Stimulated activated CD8-positive, alpha-beta memory T cell treated with anti-CD3 and anti-CD28 coated beads, Interleukin-15, amount 100 ng/mL, for 24 hours (primary cell): ENCODE results near the gene CDC45.

ENCODE experiments used
- DNase-seq: peaks from one replicate; pipeline ENCODE4 v3.0.0-alpha.2; 2020; ENCODE audit warnings: low read depth

The CDC45 gene

GRCh38 chr22:19516378-19517170, 36.9 kb downstream of the CDC45 start:
- DNase-seq = no peak

- DNase-seq = no peak
These were observed 37.4 kb downstream of the CDC45 start for GRCh38 chr22:19517171-19517500.

DNA sequence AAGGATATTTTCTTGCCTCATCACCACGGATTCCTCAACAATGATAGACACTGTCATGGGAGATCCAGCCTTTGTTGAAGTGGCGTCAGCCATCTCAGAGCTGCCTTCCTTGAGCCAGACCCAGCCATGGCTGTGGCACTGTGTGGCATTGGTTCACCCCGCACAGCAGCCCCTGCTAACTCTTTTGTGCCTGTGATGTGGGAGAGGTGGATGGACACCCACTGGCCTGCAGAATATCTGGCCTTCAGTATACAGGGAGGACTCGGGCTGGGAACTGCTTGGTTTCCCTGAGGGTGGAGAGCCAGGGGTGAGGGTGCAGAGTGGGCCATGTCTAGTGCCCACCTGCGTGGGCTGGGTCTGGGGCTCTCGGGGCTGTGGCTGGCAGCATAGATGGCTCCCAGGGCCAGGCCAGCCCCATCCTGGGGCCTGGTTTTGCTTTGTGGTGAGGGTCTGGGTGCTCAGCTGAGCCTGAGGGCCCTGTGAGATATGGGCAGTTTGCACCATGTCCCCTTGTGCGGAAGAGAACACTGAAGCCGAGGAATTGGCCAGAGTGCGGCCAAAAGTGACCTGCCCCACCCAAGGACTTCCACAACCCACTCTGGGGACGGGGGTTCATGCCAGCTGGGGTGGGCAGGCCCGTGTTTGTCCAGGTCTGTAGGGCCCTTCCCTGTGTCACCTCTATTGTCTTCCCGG, 38.3 kb downstream of the CDC45 start:
- no peak for DNase-seq

GRCh38 chr22:19518635-19519034, 38.9 kb downstream of the CDC45 start:
- no peak for DNase-seq

- no peak for DNase-seq
These were observed 39.6 kb downstream of the CDC45 start for GRCh38 chr22:19519041-19519926.

DNA sequence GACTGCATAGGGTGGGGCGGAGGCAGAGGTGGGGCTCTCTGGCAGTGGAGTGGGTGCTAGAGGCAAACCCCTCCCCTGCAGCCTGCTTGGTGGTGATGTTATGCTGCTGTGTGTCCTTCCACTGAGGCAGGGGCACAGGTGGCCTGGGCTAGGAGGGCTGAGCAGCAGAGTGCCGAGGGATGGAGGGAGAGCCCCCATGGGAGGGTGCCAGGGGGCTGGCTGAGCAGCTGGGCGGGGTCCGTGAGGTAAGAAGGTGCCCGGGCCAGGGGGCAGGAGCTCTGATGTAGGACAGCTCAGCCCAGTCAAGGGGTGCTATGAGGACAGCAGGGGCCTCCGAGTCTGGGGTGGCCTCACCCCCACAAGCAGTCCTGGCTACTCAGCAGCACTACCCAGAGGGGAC, 40.3 kb downstream of the CDC45 start:
- DNase-seq = no peak

- DNase-seq = no peak
These were observed 41.0 kb downstream of the CDC45 start for GRCh38 chr22:19520566-19521305.

GRCh38 chr22:19522190-19522880, 42.6 kb downstream of the CDC45 start:
- DNase-seq = no peak

GRCh38 chr22:19522881-19523239, 43.1 kb downstream of the CDC45 start:
- DNase-seq = no peak

DNA sequence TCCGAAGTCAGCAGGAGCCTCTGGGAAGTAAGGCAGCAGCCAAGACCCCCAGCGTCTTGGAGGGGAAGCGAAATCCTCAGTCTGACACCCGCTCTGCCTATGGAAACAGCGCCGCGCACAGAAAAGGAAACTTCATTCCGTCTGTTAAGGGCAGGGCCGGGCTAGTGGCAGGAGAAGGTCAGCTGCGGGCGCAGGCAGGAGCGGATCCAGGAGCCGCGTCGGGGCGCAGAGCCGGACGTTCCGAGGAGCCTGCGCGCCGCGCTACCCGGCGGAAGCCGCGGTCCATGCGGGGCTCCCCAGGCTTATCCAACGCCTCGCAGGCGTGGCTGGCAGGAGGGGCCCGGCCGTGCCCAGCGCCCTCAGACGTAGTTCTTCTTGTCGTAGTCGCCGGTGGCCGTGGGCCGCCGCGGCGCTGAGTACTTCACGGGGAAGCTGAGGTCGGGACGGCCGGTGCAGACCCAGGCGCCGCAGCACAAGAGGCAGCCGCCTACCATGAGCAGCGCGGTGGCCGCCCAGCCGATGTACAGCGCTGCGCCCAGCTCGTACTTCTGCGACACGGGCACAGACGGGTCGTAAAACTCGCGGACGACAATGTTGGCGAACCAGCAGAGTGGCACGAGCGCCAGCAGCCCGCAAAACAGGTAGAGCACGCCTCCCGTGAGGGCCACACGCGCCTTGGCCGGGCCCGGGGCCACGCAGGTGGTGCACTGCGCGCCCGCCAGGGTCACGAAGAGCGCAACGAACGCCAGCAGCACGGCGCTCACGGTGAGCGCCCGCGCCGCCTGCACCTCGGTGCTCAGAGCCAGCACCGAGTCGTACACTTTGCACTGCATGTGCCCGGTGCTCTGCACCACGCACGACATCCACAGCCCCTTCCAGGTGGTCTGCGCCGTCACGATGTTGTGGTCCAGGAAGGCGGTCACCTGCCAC, 43.8 kb downstream of the CDC45 start:
- no peak for DNase-seq

DNA sequence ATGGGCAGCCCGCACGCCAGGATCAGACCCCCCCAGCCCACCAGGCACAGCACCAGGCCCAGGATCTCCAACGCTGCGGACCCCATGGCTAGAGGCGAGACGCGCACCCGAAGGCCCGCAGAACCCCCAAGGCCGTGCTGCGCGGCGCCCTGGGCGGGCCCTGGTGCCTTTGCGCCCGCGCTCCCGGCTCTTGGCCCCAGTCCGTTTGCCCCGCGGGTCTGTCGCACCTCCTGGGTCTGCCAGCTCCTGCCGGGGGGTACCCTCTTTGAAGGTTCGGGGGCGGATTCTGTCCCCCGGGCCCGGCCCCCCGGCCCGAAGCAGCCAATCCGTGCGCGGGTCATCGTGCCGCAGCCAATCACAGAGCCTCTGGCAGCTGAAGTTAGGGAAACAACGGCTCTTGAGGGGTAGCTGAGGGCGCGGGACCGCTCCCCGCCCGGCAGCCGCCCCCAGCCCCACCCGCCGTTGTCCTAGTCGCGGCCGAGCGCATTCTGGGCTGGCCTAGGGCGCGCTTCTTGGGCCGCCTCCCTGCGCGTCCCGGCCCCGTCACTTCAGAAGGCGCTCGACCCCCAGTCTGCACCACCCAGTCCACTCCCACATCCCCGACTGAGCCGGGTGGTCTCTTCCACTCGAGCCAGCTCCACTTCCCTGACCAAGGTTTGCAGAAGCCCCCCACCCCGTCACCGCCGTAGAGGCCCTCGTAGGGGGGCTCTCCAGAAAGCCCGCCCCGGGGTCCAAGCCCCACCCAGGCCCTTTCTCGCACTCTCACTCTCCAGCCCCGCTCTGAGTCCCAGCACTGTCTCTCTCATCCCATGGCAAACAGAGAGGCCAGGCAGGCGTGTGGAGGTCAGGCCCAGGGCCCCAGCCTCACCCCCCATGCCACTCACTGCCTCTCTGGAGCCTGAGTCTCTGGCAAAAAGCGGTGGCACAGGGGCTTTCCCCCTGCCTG, 44.7 kb downstream of the CDC45 start, which contains the start of gene CLDN5:
CLDN5 (minus strand) TSS at position 241 of the 946 bp plus-strand sequence; CDS start at position 86, 155 bp downstream.
- no peak for DNase-seq

DNA sequence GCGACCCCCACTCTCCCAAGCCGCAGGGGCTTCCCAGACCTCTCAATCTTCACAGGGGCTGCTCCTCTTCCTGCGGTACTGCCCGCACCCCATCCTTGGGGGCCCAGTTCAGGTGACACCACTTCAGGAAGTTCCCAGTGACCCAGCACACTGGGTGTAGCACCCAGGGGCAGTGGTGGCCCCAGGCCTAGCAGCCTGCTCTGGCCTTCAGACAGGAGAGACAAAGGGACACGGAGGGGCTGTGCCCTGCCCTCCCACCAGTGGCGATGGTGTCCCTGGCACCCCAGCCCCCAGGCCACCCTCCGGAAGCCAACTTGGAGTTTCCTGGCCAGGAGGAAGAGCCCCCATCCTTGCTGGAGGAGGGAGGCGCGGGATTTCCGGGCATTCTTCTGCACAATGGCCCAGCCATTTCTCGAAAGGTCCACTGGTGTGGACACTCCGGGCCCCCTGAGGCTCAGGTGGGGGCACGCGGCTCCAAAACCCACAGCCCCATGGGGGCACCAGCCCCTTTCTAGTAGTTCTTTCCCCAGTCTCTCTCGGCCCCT, 45.5 kb downstream of the CDC45 start:
- no peak for DNase-seq

GRCh38 chr22:19525666-19526065, 45.9 kb downstream of the CDC45 start:
- DNase-seq = no peak

GRCh38 chr22:19526076-19526701, 46.5 kb downstream of the CDC45 start:
- DNase-seq = no peak

DNA sequence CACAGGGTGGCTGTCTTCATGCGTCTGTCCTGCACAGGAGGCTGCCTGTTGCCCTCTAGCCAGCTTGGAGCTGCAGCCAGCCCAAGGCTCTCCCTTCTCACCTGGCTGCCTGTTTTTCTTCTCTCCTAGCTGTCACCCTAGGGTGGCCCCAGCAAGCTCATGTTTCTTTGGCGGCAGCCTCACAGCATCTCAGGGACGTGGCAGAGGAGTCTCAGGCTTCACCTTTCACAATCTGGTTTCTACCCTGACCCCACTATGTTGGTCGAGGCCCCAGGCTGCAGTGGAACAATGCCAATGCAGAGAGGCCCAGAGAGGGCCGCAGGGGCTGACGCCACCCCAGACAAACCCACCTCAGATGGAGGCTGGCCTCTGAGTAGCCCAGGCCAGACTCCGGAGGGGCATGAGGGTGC, 47.0 kb downstream of the CDC45 start:
- no peak for DNase-seq

GRCh38 chr22:19527321-19527721, 47.6 kb downstream of the CDC45 start:
- no peak for DNase-seq

DNA sequence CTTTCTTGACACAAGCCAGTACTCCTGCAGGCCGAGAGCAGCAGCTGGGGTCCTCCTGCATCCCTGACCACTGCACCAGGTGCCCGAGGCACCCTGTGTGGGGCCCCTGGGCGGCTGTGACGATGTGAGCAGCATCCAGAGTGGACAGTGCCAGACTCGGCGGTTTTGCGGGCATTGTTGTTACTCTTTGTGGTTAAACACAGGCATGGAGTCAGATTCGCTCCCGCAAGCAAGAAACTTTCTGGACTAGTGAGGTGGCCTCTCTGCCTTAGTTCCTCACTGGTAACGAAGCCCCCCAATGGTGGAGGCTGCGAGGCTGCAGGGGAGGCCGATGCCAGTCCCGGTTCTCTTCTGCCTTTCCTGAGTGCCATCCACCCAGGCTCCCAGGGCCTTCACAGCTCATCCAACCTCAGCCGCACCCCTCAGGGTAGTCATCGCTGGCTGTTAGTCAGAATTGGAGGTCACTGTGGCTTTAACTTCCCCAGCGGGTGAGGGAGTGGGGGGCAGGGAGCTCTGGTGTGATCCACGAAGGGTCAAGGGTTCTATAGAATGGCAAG, 48.2 kb downstream of the CDC45 start:
- DNase-seq = no peak

- DNase-seq = no peak
These were observed 50.1 kb downstream of the CDC45 start for GRCh38 chr22:19529811-19530210.
